ENCODE data around the gene ERCC5.

GRCh38 chr13:102922184-102922583 lies 76.4 kb downstream of the ERCC5 start:
- TF ChIP-seq ZNF274 (IDR thresholded peaks at IDR 0.05; ENCODE audit: low read depth, low read length), result no peak
- TF ChIP-seq SUZ12 (IDR thresholded peaks at IDR 0.05; ENCODE audit: extremely low read depth, insufficient read depth, insufficient read length), result no peak
- no peak for TF ChIP-seq YY1 (IDR thresholded peaks at IDR 0.05; ENCODE audit: insufficient read depth, insufficient read length)

Data from NT2/D1 (cell line).